GM06990 (cell line): Measurements from ENCODE around the gene SLC7A1.

Experiments
- DNase-seq: peaks from one replicate; pipeline ENCODE4 v3.0.0-alpha.2; 2011; ENCODE audit not compliant: insufficient read length; ENCODE audit errors: extremely low read depth
- H3K27me3 ChIP-seq: replicated peaks from 2 replicates; pipeline ENCODE4 v1.6.0; 2011; ENCODE audit warnings: low read length; ENCODE audit not compliant: control insufficient read depth, insufficient read depth
- H3K36me3 ChIP-seq: 2 replicates; pipeline ENCODE4 v1.5.1; 2011; ENCODE audit warnings: low read length; ENCODE audit not compliant: control insufficient read depth, insufficient read depth
- H3K4me3 ChIP-seq: replicated peaks from 2 replicates; pipeline ENCODE4 v1.5.1; 2011; ENCODE audit warnings: low read depth, mild to moderate bottlenecking, control low read depth, low read length
- CTCF ChIP-seq: IDR thresholded peaks from 2 replicates; pipeline ENCODE4 v1.5.1; 2011; ENCODE audit warnings: low read length, control low read depth, mild to moderate bottlenecking, inconsistent platforms; ENCODE audit not compliant: insufficient read depth, poor library complexity, severe bottlenecking

Gene SLC7A1

GRCh38 chr13:29564373-29564772 lies 31.1 kb downstream of the SLC7A1 start:
- no peaks in the 10 kb centered on the region for H3K27me3 ChIP-seq
- DNase-seq, result no peak
- no peak for TF ChIP-seq CTCF

GRCh38 chr13:29563941-29564340 lies 31.5 kb downstream of the SLC7A1 start:
- no peaks in the 10 kb centered on the region for H3K27me3 ChIP-seq
- no peak for TF ChIP-seq CTCF
- DNase-seq, result no peak
- H3K4me3 ChIP-seq, result no peak overlapping the region
- peaks cover 2% of the 10 kb centered on the region for H3K36me3 ChIP-seq

More at GRCh38 chr13:29564373-29564772, 31.1 kb downstream of the SLC7A1 start:
- Histone ChIP-seq H3K4me3 (no peak overlapping the region), H3K36me3 (peaks cover 2% of the 10 kb centered on the region)

- no peaks in the 10 kb centered on the region for H3K27me3 ChIP-seq
- peaks cover 2% of the 10 kb centered on the region for H3K36me3 ChIP-seq
- no peak overlapping the region for H3K4me3 ChIP-seq
- no peak for TF ChIP-seq CTCF
- no peak for DNase-seq
Observed at GRCh38 chr13:29562786-29563438, 32.6 kb downstream of the SLC7A1 start.

GRCh38 chr13:29561918-29562317 lies 33.6 kb downstream of the SLC7A1 start:
- no peak overlapping the region for H3K4me3 ChIP-seq
- peaks cover 2% of the 10 kb centered on the region for H3K36me3 ChIP-seq
- no peaks in the 10 kb centered on the region for H3K27me3 ChIP-seq
- no peak for DNase-seq
- no peak for TF ChIP-seq CTCF

GRCh38 chr13:29556742-29557141 lies 38.7 kb downstream of the SLC7A1 start:
- Histone ChIP-seq H3K27me3 (no peaks in the 10 kb centered on the region), H3K36me3 (peaks cover 4% of the 10 kb centered on the region), H3K4me3 (no peak overlapping the region)
- DNase-seq, result no peak
- TF ChIP-seq CTCF, result no peak

- H3K36me3 ChIP-seq, result peaks cover 16% of the 10 kb centered on the region
- TF ChIP-seq CTCF, result no peak
Observed at GRCh38 chr13:29551214-29551613, 44.3 kb downstream of the SLC7A1 start.

More at GRCh38 chr13:29551214-29551613, 44.3 kb downstream of the SLC7A1 start:
- Histone ChIP-seq H3K4me3 (no peak overlapping the region), H3K27me3 (no peaks in the 10 kb centered on the region)
- DNase-seq, result no peak
